RCC 7860 (cell line): ENCODE results near the gene TMEM132E.
"Not testable (repeated sequence)": the region's sequence is repeated elsewhere in the genome, so short reads cannot be mapped to it uniquely, and the experiment has no call there.

Experiments
- DNase-seq: peaks from one replicate; pipeline ENCODE4 v3.0.0-alpha.2; 2015; ENCODE audit warnings: low spot score
- FAIRE-seq: peaks from 2 replicates; lab custom pipeline; 2012; peaks lifted over from hg19 to GRCh38; lab: Jason Lieb, UNC

Gene TMEM132E

GRCh38 chr17:34579017-34579946 lies at the start of gene TMEM132E:
Gene TMEM132E, plus strand, starts transcription at chr17:34579582. Its CDS starts 1,495 bp downstream, at chr17:34581077.
- FAIRE-seq (no peak), DNase-seq (no peak)

GRCh38 chr17:34530918-34531317 lies 48.5 kb upstream of the TMEM132E start:
- DNase-seq (no peak), FAIRE-seq (no peak)

GRCh38 chr17:34532281-34533065 lies 46.9 kb upstream of the TMEM132E start:
- no peak for FAIRE-seq
- no peak for DNase-seq

- no peak for FAIRE-seq
Measured at GRCh38 chr17:34533806-34534527, 45.4 kb upstream of the TMEM132E start.

GRCh38 chr17:34537445-34537844 lies 41.9 kb upstream of the TMEM132E start:
- DNase-seq (no peak), FAIRE-seq (no peak)

More at GRCh38 chr17:34533806-34534527, 45.4 kb upstream of the TMEM132E start:
- no peak for DNase-seq

GRCh38 chr17:34538582-34538981 lies 40.8 kb upstream of the TMEM132E start:
- FAIRE-seq, DNase-seq: not testable (repeated sequence)

- FAIRE-seq: no peak
- no peak for DNase-seq
Measured at GRCh38 chr17:34539881-34540280, 39.5 kb upstream of the TMEM132E start.

- FAIRE-seq (no peak), DNase-seq (peak; percentile 14)
Measured at GRCh38 chr17:34542700-34543336, 36.6 kb upstream of the TMEM132E start.

- no peak for FAIRE-seq
- DNase-seq: no peak
Measured at GRCh38 chr17:34547453-34548063, 31.8 kb upstream of the TMEM132E start.

GRCh38 chr17:34549966-34550365 lies 29.4 kb upstream of the TMEM132E start:
- DNase-seq (no peak), FAIRE-seq (no peak)

GRCh38 chr17:34553907-34554306 lies 25.5 kb upstream of the TMEM132E start:
- DNase-seq (no peak), FAIRE-seq (no peak)

GRCh38 chr17:34556384-34556783 lies 23.0 kb upstream of the TMEM132E start:
- FAIRE-seq (no peak), DNase-seq (no peak)

- FAIRE-seq (no peak), DNase-seq (no peak)
Measured at GRCh38 chr17:34556931-34557330, 22.5 kb upstream of the TMEM132E start.

- DNase-seq (no peak), FAIRE-seq (no peak)
Measured at GRCh38 chr17:34561328-34561727, 18.1 kb upstream of the TMEM132E start.

- no peak for FAIRE-seq
- DNase-seq: no peak
Measured at GRCh38 chr17:34562387-34562786, 17.0 kb upstream of the TMEM132E start.

GRCh38 chr17:34565713-34566112 lies 13.7 kb upstream of the TMEM132E start:
- FAIRE-seq (no peak), DNase-seq (no peak)

GRCh38 chr17:34566201-34566600 lies 13.2 kb upstream of the TMEM132E start:
- FAIRE-seq (no peak), DNase-seq (no peak)

- FAIRE-seq (no peak), DNase-seq (no peak)
Measured at GRCh38 chr17:34566873-34567272, 12.5 kb upstream of the TMEM132E start.

GRCh38 chr17:34567691-34568465 lies 11.5 kb upstream of the TMEM132E start:
- FAIRE-seq: no peak

More at GRCh38 chr17:34567691-34568465, 11.5 kb upstream of the TMEM132E start:
- DNase-seq: no peak
